Measurements from ENCODE around the gene PCYT2.
"Not testable (repeated sequence)": the region's sequence is repeated elsewhere in the genome, so short reads cannot be mapped to it uniquely, and the experiment has no call there.

The PCYT2 gene

DNA sequence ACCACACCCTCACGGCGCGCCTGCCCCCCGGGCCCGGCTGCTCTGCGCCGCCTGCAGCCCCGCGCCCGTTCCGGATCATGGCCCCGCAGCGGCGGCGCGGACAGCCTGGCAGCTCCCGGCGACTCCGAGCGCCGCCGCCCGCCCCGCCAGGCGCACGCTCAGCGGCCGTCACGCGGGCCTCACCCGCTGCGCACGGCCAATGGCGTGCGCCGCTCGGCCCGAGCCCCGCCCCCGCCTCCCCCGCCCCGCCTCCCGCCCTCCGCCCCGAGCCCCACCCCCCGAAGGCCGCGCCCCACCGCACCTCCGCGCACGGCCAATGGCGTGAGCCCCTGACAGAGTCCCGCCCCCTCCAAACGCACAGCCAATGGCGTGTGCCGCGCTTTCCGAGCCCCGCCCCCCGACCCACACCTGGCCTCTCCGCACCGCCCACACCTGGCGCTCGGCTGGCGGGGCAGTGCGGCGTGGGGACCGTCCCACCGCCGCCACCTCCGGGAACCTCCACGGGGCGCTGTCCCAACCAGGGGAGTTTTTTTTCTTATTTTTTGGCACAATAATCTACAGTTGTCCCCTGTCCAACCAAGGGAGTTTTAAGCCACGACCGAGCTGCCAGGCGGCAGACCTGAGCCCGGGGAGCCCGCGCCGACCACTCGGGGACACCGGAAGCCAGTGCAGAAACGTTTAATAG lies at the start of gene PCYT2:
TSS of gene PCYT2 (minus strand) at position 123 of the 685 bp plus-strand sequence. CDS start at position 79, 44 bp downstream.
- peak; percentile 94 to 97 for DNase-seq

DNA sequence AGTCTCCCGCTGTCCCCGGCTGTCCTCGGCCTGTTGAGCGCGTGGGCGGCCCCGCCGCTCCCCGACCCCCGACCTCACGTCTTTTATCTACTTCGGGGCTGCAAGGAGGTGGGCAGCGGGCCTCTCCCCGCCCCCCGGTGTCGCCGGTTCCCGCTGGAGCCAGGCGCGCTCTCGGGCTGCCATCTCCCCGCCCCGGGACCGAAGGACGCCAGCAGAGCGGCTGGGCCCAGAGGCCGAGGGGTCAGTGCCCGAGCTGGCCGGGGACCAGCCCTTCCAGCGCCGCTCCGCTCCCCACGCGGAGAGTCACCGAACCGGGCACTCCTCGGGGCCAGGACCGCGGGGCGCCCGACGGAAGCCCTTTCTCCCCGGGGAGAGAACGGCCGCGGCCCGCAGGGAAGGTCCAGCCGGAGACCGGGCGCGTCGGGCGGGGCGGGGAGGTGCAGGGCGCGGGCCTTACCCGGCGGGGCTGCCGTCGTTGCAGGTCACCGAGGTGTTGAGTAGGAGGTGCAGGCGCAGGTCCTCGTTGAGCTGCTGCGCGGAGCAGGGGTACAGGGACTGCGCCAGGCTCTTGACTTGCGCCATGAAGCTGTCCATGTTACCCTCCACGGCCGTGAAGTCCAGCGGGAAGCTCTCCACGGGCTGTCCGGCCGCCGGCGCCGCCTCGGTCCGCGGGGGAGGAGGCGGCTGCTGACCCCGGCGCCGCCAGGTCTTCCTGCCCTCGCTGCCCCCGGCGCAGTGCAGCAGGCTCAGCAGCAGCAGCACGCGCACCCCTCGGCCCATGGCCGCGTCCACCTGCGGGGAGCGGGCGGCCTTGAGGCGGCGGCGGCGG lies 49.1 kb upstream of the PCYT2 start:
- no peak for DNase-seq

DNA sequence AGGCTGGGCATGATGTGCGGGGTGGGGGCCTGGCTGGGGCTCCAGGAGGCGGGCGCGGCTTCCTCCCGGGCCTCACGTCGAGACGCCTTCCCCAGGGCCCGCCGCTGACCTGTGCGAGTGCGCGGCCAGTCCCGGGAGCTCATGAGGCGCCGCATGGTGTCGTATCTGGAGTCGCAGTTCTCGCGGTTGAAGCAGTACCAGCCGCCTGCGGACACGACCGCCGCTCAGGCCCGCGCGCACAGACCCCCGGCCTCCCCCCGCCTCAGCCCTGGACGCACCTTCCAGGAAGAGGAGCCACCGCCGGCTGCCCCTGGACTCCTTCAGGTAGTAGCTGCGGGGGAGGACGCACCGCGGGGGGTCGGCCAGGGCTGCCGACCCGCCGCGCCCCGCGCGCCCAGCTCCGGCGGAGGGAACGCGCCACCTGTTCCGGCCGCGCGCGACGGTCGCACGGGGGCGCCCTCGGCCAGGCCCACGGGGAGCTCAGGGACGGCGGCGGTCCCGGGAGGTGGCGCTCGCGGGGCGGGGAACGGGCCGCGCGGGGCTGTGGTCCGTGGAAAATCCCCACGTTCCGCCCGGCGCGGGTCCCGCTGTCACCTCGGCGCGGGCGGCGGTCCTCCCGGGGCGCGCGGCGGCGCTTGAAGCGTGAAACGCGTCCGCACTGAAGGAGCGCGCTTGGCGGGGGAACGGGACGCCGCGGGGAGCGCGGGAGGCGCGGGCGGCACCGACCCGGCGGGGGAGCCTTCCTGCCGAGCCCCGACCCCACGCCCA lies 48.3 kb upstream of the PCYT2 start:
- peak; percentile 81 to 83 for DNase-seq

DNA sequence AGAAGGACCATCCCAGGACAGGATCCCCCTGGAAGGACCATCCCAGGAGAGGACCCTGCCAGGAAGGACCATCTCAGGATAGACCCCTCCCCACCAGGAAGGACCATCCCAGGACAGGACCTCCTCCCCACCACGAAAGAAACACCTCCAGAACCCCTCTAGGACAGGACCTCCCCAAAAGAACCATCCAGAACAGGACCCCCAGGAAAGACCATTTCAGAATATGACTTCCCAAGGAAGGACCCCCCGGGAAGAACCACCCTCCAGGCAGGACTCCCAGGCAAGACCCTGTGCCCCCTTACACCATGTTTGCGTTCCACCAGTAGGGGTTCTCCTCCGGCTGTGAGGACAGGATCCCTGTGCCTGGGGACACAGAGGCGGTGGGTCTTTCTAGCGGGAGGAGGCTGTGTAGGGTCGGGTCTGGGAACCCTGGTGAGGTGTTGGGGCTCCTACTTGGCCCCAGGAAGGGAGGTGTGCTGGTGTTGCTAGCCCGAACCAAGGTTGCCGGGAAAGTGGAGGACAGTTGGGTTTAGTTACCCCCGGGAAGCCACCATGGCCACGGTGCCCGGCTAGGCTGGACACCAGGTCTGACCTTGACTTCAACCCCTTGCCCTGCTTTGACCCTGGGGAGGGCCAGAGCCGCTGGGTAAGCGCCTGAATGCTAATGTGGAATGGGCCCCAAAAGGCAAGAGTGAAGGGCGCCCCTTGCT lies 47.6 kb upstream of the PCYT2 start:
- no peak for DNase-seq

DNA sequence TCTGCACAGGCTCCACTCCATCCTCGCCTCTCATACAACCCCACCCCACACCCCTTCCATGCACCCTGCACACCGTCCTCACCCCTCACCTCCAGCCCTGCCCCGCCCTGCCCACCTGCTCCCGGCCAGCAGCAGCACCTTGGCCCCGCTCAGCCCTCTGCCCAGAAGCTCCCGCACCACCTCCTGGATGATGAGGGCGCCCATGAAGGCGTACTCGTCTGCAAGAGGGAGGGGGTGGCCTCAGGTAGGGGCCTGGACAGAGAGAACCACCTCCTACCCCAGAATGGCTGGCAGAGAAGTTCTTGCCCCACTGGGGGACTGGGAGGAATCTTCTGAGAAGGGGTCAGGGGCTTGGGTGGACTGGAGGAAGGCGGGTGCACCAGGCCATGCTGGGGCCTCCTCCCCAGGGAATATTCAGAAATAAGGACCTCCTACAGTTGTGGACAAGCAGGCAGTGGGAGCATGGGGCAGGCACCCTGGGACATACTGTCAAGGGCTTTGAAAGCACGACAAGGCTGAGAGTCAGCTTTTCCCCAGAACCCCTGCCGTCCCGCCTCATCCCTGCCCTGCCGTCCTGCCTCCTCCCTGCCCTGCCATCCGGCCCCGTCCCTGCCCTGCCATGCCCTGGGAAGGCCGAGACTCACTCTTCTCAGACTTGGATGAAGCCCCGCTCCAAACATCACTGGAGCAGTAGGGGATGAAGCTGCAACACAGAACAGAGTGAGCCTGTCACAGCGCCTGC lies 46.7 kb upstream of the PCYT2 start:
- DNase-seq: no peak

DNA sequence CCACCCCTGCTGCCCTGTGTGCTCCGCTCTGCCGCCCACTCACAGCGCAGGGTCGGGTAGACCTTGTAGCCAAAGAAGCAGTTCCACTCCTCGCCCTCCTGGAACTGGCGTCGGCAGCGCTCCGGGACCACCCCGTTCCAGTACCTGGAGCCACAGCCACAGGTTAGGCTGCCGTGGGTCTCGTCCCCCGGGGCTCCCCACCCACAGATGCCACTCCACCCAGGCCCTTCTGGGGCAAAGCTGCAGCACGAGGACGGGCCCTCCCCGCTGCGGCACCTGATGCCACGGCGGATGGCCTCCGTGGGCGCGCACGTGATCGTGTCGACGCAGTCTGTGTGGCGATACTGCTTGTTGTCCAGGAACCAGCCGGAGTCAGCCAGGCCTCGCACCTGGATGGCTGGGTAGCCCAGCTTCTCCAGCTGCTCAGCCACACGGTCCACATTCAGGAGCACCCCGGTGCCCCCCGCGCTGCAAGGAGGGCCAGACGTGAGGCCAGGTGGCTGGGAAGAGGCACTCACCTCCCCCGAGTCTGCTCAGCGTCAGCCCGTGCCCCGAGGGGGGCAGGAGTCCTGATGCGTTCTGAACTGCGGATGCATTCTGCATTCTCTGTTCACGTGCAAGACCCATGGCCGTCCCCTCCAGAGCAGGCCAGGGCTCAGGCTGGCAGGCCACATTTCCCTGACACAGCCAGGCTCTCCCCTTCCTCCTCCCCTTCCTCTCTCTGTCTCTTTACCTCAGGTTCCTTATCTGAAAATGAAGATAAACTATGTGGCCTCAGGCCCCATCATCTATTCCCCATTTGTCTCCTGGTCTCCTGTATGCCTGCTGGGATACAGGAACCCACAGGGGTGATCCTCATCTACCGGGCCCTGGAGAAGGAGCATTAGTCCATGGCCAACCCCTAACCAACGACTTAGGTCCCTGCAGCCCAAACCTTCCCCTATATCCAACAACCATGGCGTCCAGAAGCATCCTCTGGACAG lies 45.7 kb upstream of the PCYT2 start:
- DNase-seq: no peak

DNA sequence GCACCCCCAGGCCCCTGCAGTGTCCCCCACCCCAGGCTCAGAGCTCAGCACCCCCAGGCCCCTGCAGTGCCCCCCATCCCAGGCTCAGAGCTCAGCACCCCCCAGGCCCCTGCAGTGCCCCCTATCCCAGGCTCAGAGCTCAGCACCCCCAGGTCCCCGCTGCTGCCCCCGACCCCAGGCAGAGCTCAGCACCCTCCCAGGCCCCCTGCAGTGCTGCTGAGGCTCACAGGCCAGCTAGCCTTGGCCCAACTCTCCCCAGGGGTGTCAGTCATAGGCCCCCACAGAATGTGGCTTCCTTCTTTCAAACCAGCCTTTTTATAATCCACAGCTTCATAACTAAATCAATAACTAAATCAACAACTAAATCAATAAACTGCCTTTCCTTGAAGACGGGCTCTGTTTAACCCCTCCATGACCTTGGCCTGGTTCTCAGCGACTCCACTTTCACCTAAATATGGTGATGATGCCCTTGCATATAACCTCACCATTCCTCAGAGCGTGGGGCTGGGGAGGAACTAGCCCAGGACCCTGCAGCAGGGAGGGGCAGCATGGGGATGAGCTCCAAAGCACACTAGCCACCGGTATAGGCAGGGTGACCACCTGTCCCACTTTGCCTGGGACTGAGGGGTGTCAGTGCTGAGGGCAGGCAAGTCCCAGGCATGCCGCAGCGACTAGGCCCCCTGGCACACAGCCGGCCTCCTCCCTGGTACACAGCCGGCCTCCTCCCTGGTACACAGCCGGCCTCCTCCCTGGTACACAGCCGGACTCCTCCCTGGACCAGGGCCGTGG lies 44.8 kb upstream of the PCYT2 start:
- DNase-seq: no peak

DNA sequence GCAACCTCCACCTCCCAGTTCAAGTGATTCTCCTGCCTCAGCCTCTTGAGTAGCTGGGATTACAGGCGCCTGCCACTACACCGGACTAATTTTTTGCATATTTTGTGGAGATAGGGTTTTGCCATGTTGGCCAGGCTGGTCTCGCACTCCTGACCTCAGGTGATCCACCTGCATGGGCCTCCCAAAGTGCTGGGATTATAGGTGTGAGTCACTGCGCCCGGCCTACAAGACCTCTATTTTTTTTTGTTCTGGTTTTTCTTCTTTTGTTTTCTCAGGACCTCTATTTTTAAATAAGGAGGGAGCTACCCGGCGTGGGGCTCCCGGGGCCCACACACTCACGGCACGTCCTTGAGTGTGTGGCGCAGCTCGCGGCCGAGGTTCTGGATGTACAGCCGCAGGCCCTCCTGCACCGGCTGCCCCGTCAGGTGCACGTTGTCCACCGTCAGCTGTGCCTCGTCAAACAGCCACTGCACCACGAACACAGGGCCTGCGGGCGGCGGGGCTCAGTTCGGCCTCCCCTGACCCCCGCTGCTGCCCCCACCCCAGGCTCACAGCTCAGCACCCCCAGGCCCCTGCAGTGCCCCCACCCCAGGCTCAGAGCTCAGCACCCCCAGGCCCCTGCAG lies 44.0 kb upstream of the PCYT2 start:
- DNase-seq: no peak

DNA sequence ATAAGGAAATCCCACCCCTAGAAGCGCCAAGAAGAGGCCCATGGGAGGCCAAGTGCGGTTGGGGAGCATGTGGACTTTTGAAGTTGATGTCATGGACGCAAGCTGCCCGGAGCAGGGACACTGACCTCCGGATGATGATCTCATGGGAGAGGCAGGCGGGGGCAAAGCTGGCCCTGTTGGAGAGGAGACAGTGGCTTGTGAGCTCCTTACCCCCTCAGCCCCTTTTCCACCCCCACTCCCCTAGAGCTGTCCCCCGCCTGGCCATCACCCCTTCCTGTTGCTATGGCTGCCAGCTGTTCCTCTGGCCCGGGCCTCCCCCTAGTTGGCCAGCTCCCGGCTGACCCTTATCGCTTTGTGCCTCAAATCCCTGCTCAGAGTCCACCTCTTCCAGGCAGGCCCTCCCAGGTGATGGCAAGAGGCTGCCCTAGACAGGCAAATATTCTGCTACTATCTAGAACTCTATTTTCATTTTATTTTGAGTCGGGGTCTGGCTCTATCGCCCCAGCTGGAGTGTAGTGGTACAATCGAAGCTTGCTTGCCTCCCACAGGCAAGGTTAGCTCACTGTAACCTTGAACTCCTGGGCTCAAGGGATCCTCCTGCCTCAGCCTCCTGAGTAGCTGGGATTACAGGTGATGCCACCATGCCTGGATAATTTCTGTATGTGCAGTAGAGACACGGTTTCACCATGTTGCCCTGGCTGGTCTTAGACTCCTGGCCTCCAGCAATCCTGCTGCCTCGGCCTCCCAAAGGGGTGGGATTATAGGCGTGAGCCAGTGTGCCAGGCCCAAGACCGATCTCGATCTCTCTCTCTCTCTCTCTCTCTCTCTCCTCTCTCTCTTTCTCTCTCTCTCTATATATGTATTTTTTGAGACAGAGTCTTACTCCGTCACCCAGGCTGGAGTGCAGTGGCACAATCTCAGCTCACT lies 43.2 kb upstream of the PCYT2 start:
- DNase-seq: no peak

DNA sequence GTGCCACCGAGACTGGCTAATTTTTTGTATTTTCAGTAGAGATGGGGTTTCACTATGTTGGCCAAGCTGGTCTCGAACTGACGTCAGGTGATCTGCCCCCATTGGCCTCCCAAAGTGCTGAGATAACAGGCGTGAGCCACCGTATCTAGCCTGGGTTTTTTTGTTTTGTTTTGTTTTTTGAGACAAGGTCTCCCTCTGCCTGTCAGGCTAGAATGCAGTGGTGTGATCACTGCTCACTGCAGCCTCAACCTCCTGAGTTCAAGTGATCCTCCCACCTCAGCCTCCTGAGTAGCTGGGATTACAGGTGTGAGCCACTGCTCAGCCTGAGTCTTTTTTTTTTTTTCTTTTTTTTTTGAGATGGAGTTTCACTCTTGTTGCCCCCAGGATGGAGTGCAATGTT lies 42.2 kb upstream of the PCYT2 start:
- not testable (repeated sequence) for DNase-seq

DNA sequence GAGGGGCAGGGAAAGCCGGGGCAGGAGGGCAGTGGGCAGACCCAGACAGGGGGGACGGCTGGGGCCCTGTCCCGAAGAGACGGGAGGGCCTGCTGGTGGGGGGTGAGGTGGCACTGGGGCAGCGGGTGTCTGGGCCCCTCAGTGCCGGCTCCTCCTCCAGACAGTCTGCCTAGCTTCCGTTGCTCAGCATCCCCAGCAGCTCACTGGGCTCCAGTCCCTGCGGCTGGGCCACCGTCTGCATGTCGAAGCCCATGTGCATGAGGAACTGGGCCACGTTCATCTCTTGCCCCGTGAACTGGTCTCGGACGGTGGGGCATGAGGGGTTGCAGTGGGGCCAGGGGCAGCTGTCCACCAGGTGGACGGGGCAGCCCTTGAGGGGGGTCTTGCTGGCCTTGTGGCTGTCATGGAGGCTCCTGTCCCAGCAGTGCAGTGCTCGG lies 41.6 kb upstream of the PCYT2 start:
- DNase-seq: no peak

DNA sequence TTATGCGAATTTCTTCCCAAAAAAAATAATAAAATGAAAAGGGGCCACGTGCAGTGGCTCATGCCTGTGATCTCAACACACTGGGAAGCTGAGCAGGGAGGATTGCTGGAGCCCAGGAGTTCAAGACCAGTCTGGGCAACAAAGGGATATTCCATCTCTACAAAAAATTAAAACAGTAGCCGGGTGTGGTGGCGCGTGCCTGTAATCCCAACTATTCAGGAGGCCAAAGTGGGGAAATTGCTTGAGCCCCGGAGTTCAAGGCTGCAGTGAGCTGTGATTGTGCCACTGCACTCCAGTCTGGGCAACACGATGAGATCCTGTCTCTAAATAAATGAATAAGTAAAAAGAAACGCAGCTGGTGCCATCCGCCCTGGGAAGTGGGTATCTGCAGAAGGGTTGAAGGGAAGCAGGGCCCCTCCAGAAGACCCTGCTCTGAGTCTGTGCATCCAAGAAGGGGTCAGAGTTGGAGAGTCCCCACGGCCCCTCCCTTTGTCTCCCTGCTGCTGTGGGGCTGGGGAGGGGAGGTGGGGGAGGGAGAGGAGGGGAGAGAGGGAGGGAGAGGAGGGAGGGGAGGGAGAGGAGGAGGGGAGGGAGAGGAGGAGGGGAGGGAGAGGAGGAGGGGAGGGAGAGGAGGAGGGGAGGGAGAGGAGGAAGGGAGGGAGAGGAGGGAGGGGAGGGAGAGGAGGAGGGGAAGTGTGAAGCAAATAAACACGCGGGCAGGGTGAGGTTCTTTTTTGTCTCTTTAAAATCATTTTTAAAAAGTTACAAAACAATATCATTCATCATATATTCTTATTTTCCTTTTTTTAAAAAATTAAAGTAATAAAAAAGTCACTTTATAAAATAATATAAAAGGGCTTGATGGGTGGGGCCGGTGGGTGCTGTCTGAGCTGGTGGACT lies 40.8 kb upstream of the PCYT2 start:
- DNase-seq: no peak

DNA sequence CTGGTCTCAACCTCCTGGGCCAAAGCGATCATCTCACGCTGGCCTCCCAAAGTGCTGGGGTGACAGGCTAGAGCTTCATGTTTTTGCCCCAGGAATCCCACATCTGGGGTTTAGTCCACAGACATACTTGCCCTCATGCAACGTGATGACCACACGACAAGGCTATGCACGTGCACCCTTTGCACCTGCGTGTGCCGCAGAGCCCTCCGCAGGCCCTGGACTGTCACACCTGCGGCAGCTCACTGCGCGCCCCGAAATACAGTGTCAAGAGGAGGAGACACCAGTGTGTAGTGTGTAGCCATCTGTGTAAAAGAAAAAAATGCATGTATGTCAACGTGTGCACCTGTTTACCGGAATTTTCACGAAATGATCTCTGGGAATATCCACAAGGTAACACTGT lies 39.3 kb upstream of the PCYT2 start:
- no peak for DNase-seq

DNA sequence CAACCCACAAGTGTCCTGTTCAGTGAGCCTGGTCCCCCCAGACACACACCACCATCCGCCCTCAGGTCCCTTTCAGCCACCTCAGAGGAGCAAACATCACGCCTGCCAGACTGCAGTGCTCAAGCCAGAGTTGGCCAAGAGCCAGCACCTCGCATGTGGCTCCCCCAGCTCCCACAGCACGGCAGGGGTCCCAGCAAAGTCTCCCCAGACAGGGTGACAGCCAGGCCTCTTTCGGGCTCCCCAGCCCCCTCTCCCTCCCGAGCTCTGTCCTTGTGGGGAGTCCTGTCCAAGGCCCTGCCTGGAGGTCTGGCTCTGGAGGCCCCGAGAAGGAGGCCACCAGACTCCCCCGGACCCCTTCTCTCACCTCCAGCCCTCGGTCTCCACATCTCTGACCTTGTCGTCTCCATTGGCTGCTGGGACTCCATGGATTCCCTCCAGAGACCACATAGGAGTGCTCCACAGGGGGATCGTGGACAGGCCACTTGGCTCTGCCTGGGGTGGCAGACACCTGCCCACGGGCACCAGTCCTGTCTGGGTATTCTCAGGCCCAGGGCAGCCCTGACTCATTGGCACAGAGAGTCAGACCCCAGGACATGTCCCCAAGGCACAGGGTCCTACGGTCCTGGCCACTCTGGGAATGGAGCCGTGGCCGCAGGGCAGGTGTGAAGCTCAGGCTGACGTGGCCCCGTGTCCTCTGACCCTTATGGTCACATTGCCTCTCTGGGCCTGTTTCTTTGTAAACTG lies 37.6 kb upstream of the PCYT2 start:
- DNase-seq: no peak

DNA sequence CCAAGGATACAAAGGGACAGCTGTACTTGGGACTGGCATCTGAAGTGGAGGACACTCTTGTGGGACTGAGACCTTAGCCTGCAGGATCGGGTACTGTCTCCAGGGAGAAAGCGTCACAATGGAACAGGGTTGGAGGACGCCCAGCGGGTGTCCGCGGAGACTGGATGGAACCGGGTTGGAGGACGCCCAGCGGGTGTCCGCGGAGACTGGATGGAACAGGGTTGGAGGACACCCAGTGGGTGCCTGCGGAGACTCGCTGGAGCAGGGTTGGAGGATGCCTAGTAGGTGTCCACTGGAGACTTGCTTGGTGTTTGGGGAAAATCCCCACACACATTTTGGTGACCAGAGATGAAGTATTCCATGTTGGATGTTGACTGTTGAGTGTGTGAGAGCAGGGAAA lies 36.0 kb upstream of the PCYT2 start, which contains the start of gene MYADML2:
TSS of gene MYADML2 (minus strand) at position 45 of the 400 bp plus-strand sequence. CDS start 5,492 bp downstream, outside the sequence.
- no peak for DNase-seq

DNA sequence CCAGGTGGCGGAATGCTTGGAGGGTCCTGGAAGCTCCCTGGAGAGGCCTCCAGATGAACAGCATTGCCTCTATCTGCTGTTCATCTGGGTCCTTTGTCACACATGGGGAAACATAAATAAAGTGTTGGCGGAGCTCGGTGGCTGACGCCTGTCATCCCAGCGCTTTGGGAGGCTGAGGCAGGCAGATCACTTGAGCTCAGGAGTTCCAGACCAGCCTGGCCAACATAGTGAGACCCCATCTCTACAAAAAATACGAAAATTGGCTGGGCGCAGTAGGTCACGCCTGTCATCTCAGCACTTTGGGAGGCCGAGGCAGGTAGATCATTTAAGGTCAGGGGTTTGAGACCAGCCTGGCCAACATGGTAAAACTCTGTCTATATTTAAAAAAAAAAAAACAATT lies 33.7 kb upstream of the PCYT2 start:
- no peak for DNase-seq

Measured in activated CD4-positive, alpha-beta T cell treated with anti-CD3 and anti-CD28 coated beads for 4 hours (primary cell).